MCF 10A (cell line): ENCODE results near the gene AFDN. TPM values are rescaled to one million over a fixed set of nuclear protein-coding genes. Genes with fewer than 3 reads are reported as not detected.

ENCODE experiments used
- BruUV-seq: library from RNA; stranded (reverse); fragments of 400-500 nt; replicated peaks from 2 replicates; lab custom pipeline; 2021; lab: Mats Ljungman, UMichigan
- CTCF ChIA-PET: fragments of 300-600 bp; sonication (Branson Sonifier 250); formaldehyde crosslinking; extraction: SDS; loops from one replicate; lab custom pipeline; 2021; ENCODE audit warnings: antibody characterized with exemption, inconsistent platforms; lab: Yijun Ruan, JAX
- POLR2A ChIA-PET: fragments of 300-600, 350-650 bp; sonication (Branson Sonifier 250); formaldehyde crosslinking; extraction: SDS; loops from one replicate; lab custom pipeline; 2020; ENCODE audit warnings: antibody characterized with exemption, inconsistent platforms; lab: Yijun Ruan, JAX
- DNase-seq: peaks from one replicate; pipeline ENCODE4 v3.0.0-alpha.2; 2018; ENCODE audit not compliant: unreplicated experiment
- H3K27ac Mint-ChIP-seq: one replicate; pipeline ENCODE4 v1.8.0; 2022; ENCODE audit warnings: mild to moderate bottlenecking, low read depth, mixed read lengths; ENCODE audit not compliant: unreplicated experiment
- H3K27me3 Mint-ChIP-seq: one replicate; pipeline ENCODE4 v1.8.0; 2022; ENCODE audit warnings: mixed read lengths; ENCODE audit not compliant: insufficient read depth, unreplicated experiment
- H3K36me3 Mint-ChIP-seq: one replicate; pipeline ENCODE4 v1.8.0; 2022; ENCODE audit warnings: mild to moderate bottlenecking, moderate library complexity, mixed read lengths; ENCODE audit not compliant: insufficient read depth, unreplicated experiment
- H3K4me1 Mint-ChIP-seq: one replicate; pipeline ENCODE4 v1.8.0; 2022; ENCODE audit warnings: mixed read lengths; ENCODE audit not compliant: insufficient read depth, unreplicated experiment
- H3K4me3 Mint-ChIP-seq: one replicate; pipeline ENCODE4 v1.8.0; 2022; ENCODE audit warnings: mild to moderate bottlenecking, moderate library complexity, mixed read lengths; ENCODE audit not compliant: unreplicated experiment
- H3K9me3 Mint-ChIP-seq: one replicate; pipeline ENCODE4 v1.8.0; 2022; ENCODE audit warnings: mixed read lengths; ENCODE audit not compliant: unreplicated experiment
- intact Hi-C: fragments of 100-400 bp; cut with micrococcal nuclease; formaldehyde crosslinking; loops from 2 replicates; pipeline ENCODE4 v1.14.1; 2022
- total RNA-seq: library from RNA; stranded (reverse); gene quantifications from 2 replicates; pipeline ENCODE4 v1.2.3, GENCODE V29; 2022
- TF ChIP-seq, protein P1 (sequence below): fragments of 200-600 bp; IDR thresholded peaks from one replicate; pipeline ENCODE4 v1.8.0; 2022; ENCODE audit warnings: antibody characterized with exemption, mild to moderate bottlenecking; ENCODE audit not compliant: unreplicated experiment

AFDN gene
- total RNA-seq, 1 experiment from 2014 or later, result 115 TPM

DNA sequence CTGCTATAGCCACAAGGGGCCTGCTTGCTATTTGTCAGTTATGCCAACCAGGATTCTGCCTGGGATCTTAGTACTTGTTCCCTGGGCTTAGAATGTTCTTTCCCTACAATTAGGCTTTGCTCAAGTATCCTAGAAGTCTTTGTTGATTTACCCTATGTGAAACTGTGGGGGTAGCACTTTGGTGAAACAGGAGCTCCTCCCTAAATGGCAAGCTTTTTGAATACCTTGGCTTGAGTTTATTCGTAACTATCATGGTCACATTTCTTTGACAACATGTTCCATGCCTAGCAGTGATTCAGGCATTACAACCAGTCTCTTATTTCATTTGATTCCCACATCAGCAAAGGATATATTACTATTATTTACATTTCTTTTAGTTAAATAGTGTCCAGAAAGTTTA is 21.2 kb downstream of the AFDN start:
- intact Hi-C loops, result no loop called here
- no peaks in the 10 kb centered on the region for H3K9me3 Mint-ChIP-seq
- H3K27me3 Mint-ChIP-seq, result no peaks in the 10 kb centered on the region
- no TSS peak for BruUV-seq
- no peak overlapping the region for H3K27ac Mint-ChIP-seq
- no peaks in the 10 kb centered on the region for H3K36me3 Mint-ChIP-seq
- POLR2A ChIA-PET, result interaction anchor here (2.1 to 4.2 kb wide), 3 partner anchors 9 to 19 kb away, joined by 8 to 67 read pairs (median 13); partner anchors contain the start of gene AFDN
- DNase-seq, result no peak
- CTCF ChIA-PET, result interaction anchor here (0.7 to 1.8 kb wide), 3 partner anchors 12 to 20 kb away, joined by 3 to 6 read pairs (median 4); no protein-coding TSS in a partner anchor
- H3K4me1 Mint-ChIP-seq, result peaks cover 45% of the 10 kb centered on the region
- TF ChIP-seq, protein P1, sequence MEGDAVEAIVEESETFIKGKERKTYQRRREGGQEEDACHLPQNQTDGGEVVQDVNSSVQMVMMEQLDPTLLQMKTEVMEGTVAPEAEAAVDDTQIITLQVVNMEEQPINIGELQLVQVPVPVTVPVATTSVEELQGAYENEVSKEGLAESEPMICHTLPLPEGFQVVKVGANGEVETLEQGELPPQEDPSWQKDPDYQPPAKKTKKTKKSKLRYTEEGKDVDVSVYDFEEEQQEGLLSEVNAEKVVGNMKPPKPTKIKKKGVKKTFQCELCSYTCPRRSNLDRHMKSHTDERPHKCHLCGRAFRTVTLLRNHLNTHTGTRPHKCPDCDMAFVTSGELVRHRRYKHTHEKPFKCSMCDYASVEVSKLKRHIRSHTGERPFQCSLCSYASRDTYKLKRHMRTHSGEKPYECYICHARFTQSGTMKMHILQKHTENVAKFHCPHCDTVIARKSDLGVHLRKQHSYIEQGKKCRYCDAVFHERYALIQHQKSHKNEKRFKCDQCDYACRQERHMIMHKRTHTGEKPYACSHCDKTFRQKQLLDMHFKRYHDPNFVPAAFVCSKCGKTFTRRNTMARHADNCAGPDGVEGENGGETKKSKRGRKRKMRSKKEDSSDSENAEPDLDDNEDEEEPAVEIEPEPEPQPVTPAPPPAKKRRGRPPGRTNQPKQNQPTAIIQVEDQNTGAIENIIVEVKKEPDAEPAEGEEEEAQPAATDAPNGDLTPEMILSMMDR, result no peak
- H3K4me3 Mint-ChIP-seq, result no peak overlapping the region

DNA sequence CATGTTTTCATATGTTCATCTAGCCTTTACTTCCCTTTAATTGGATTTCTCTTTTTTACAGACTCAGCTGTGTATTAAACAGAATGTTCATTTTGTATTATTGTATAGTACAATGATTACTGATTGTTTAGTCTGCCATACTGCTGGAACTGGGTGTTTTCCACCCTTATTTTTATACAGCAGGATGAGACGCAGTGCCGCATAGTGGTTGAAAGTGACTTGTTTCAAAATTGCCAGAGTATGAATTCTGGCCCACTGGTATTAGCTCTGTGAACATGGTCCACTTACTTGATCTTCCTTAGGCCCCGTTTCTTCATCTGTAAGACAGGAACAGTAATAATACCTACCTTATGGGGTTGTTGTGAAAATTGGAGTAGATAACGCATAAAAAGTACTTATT is 22.1 kb downstream of the AFDN start:
- TF ChIP-seq, protein P1, result no peak
- Mint-ChIP-seq H3K36me3 (no peaks in the 10 kb centered on the region), H3K4me1 (peaks cover 45% of the 10 kb centered on the region), H3K4me3 (no peak overlapping the region), H3K9me3 (no peaks in the 10 kb centered on the region), H3K27ac (peak overlapping the region; percentile 90), H3K27me3 (no peaks in the 10 kb centered on the region)
- POLR2A ChIA-PET, result interaction anchor here (0.8 to 4.2 kb wide), 5 partner anchors 8 to 19 kb away, joined by 3 to 67 read pairs (median 8); partner anchors contain the start of gene AFDN
- no TSS peak for BruUV-seq
- CTCF ChIA-PET, result interaction anchor here (0.7 to 1.8 kb wide), 4 partner anchors 13 to 142 kb away, joined by 3 to 6 read pairs (median 3); no protein-coding TSS in a partner anchor
- DNase-seq, result no peak
- intact Hi-C loops, result no loop called here

DNA sequence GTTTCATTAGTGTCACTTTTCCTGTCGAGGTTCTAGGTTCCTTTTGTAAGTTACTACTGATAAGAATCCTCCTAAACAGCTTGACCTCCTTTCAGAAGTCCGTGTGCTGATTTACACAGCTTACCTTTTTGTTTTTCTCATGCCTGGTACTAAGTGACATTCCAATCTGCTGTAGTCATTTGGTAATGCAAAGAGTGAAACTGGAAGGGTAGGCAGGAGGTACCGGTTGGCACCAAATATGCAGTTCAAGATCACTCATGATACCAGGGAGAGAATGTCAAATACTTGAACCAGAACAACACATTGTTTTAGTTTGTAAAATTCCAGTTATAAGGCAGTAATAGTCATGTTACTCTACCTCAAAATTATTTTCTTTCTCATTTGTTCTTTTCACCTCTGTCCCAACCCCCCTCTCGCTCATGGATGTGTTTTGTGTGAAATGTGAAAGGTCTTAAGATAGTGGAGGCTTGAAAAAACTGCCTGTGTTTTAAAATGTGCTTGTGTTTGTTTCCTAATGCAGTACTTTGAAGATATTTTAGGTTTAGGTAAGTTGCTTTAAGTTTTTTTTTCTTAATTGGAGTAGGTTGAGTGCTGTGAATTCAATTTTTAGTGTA is 23.2 kb downstream of the AFDN start:
- Mint-ChIP-seq H3K4me1 (peaks cover 45% of the 10 kb centered on the region), H3K9me3 (no peaks in the 10 kb centered on the region), H3K27me3 (no peaks in the 10 kb centered on the region), H3K4me3 (peak overlapping the region; percentile 65), H3K27ac (peak overlapping the region; percentile 90), H3K36me3 (no peaks in the 10 kb centered on the region)
- ChIA-PET POLR2A (interaction anchor here (0.6 to 4.2 kb wide), 6 partner anchors 10 to 105 kb away, joined by 3 to 67 read pairs (median 4); partner anchors contain the start of gene AFDN), CTCF (interaction anchor here (0.7 to 1.2 kb wide), 2 partner anchors 23 to 1680 kb away, joined by 3 read pairs; no protein-coding TSS in a partner anchor)
- BruUV-seq, result no TSS peak
- peak; percentile 91 for DNase-seq
- intact Hi-C loops, result no loop called here
- TF ChIP-seq, protein P1, result no peak

DNA sequence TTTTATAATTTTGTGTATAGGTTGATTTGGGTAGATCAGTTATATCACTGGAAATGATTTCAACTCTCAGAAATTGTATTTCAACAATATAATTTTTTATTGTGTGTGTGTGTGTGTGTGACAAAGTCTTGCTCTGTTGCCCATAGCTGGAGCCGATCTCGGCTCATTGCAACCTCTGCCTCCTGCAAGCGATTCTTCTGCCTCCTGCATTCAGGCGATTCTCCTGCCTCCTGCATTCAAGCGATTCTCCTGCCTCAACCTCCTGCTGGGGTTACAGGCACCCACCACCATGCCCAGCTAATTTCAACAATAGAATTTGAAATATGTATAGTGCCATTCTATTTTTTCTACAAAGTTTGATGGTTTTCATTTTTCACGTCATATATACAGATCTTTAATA is 24.1 kb downstream of the AFDN start:
- no peak overlapping the region for H3K4me3 Mint-ChIP-seq
- no peaks in the 10 kb centered on the region for H3K9me3 Mint-ChIP-seq
- H3K4me1 Mint-ChIP-seq, result peaks cover 49% of the 10 kb centered on the region
- TF ChIP-seq, protein P1, result no peak
- no peaks in the 10 kb centered on the region for H3K36me3 Mint-ChIP-seq
- ChIA-PET POLR2A (interaction anchor here (12.0 kb wide), 1 partner anchor 19 kb away, joined by 249 read pairs; the partner anchor contains the start of gene AFDN), CTCF (no interaction called here)
- intact Hi-C loops, result no loop called here
- no TSS peak for BruUV-seq
- H3K27ac Mint-ChIP-seq, result peak overlapping the region; percentile 90
- DNase-seq, result no peak
- no peaks in the 10 kb centered on the region for H3K27me3 Mint-ChIP-seq
